Ascending aorta (tissue), 2 donors: ENCODE results near the gene PHB1. TPM values are rescaled to one million over a fixed set of nuclear protein-coding genes. Genes with fewer than 3 reads are reported as not detected.

ENCODE experiments used
- DNase-seq, 2 donors: peaks; one replicate each; pipeline ENCODE4 v3.0.0-alpha.2; 2019; ENCODE audit warnings: low spot score in 2 of 2
- H3K27ac ChIP-seq, 2 donors: fragments of 200-600 bp; sonication (generic); one replicate each; pipeline ENCODE4 v1.5.1; 2016 to 2017; ENCODE audit warnings: mild to moderate bottlenecking in 1 of 2
- H3K27me3 ChIP-seq: fragments of 200-600 bp; sonication (generic); one replicate; pipeline ENCODE4 v1.5.1; 2017
- H3K36me3 ChIP-seq, 2 donors: fragments of 200-600 bp; sonication (generic); one replicate each; pipeline ENCODE4 v1.5.1; 2016
- H3K4me1 ChIP-seq, 2 donors: fragments of 200-600 bp; sonication (generic); one replicate each; pipeline ENCODE4 v1.5.1; 2016 to 2017; ENCODE audit warnings: mild to moderate bottlenecking in 1 of 2
- H3K4me3 ChIP-seq, 2 donors: fragments of 200-600 bp; sonication (generic); one replicate each; pipeline ENCODE4 v1.5.1; 2016 to 2017; ENCODE audit warnings: mild to moderate bottlenecking in 1 of 2
- H3K9me3 ChIP-seq, 2 donors: fragments of 200-600 bp; sonication (generic); one replicate each; pipeline ENCODE4 v1.5.1; 2016
- intact Hi-C: fragments of 100-400 bp; cut with DNase I; formaldehyde crosslinking; loops from one replicate; pipeline ENCODE4 v1.15.1; 2023
- total RNA-seq: library from RNA; depleted of rRNA; stranded (reverse); fragments of >200 nt; gene quantifications from one replicate; pipeline ENCODE4 v1.1.0, GENCODE V29; 2016
- TF ChIP-seq, protein P1 (sequence below), 3 experiments: fragments of 200-600 bp in 2 of 3; fragments of 450-650 bp in 1 of 3; sonication (generic) in 2 of 3; IDR thresholded peaks; one replicate each; pipeline ENCODE4 v1.5.1; 2016 to 2019; ENCODE audit warnings: antibody characterized with exemption in 3 of 3, mild to moderate bottlenecking in 1 of 3, moderate library complexity in 1 of 3

PHB1 gene
- total RNA-seq, 1 donor from 2014 or later, result 79.6 TPM

DNA sequence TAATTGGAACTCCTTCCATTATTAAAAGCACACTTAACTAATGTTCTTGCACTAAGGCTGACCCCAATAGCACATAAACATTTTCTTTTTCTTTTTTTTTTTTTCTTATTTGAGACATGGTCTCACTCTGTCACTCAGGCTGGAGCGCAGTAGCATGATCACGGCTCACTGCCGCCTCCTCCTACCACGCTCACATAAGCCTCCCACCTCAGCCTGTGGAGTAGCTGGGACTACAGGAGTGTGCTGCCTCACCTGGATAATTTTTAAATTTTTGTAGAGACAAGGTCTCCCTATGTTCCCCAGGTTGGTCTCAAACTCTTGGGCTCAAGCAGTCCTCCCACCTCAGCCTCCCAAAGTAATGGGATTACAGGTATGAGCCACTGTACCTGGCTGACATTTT is 51.4 kb downstream of the PHB1 start:
- peak overlapping the region in 1 of 2 donors; percentile 86 for H3K27ac ChIP-seq
- H3K36me3 ChIP-seq, result no peaks in the 10 kb centered on the region
- H3K4me1 ChIP-seq, result peaks cover 3% of the 10 kb centered on the region in 2 donors

DNA sequence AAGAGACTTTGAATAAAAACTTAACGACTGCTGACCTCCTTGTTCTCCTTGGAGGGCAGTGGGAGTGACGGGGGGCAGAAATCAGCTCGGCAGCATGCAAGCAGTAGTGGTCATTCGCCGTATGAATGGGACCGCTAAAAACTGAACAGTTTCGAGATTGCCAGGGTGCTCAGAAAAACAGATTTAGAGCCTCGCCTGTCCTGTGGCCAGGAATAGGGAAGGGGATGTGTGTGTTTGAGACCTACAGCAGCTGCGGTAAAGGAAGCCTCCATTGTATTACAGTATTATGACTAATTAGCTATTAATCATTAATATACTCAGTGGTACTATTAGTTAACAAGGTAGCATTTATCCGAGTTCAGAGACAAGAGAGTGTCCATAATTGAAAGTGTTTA is 52.0 kb downstream of the PHB1 start:
- H3K9me3 ChIP-seq, result no peaks in the 10 kb centered on the region
- no peaks in the 10 kb centered on the region for H3K36me3 ChIP-seq
- H3K27me3 ChIP-seq, result no peaks in the 10 kb centered on the region
- TF ChIP-seq, protein P1, sequence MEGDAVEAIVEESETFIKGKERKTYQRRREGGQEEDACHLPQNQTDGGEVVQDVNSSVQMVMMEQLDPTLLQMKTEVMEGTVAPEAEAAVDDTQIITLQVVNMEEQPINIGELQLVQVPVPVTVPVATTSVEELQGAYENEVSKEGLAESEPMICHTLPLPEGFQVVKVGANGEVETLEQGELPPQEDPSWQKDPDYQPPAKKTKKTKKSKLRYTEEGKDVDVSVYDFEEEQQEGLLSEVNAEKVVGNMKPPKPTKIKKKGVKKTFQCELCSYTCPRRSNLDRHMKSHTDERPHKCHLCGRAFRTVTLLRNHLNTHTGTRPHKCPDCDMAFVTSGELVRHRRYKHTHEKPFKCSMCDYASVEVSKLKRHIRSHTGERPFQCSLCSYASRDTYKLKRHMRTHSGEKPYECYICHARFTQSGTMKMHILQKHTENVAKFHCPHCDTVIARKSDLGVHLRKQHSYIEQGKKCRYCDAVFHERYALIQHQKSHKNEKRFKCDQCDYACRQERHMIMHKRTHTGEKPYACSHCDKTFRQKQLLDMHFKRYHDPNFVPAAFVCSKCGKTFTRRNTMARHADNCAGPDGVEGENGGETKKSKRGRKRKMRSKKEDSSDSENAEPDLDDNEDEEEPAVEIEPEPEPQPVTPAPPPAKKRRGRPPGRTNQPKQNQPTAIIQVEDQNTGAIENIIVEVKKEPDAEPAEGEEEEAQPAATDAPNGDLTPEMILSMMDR (IDR thresholded peaks at IDR 0.05), result no peak
- DNase-seq, result no peak
- intact Hi-C loops, result loop anchor here (2.0 kb wide), 2 partner anchors 32 to 46 kb away; no protein-coding TSS in a partner anchor
- peak overlapping the region; percentile 77 to 100 for H3K4me3 ChIP-seq
- peaks cover 3% of the 10 kb centered on the region in 2 donors for H3K4me1 ChIP-seq
- peak overlapping the region; percentile 86 to 98 for H3K27ac ChIP-seq

More for the DNA sequence above, 51.4 kb downstream of the PHB1 start:
- DNase-seq, result peak in 1 of 2 donors; percentile 35
- no peaks in the 10 kb centered on the region for H3K27me3 ChIP-seq
- intact Hi-C loops, result loop anchor here (2.0 kb wide), 2 partner anchors 32 to 46 kb away; no protein-coding TSS in a partner anchor
- no peak overlapping the region for H3K4me3 ChIP-seq
- H3K9me3 ChIP-seq, result no peaks in the 10 kb centered on the region
- TF ChIP-seq, protein P1 (IDR thresholded peaks at IDR 0.05), result no peak

DNA sequence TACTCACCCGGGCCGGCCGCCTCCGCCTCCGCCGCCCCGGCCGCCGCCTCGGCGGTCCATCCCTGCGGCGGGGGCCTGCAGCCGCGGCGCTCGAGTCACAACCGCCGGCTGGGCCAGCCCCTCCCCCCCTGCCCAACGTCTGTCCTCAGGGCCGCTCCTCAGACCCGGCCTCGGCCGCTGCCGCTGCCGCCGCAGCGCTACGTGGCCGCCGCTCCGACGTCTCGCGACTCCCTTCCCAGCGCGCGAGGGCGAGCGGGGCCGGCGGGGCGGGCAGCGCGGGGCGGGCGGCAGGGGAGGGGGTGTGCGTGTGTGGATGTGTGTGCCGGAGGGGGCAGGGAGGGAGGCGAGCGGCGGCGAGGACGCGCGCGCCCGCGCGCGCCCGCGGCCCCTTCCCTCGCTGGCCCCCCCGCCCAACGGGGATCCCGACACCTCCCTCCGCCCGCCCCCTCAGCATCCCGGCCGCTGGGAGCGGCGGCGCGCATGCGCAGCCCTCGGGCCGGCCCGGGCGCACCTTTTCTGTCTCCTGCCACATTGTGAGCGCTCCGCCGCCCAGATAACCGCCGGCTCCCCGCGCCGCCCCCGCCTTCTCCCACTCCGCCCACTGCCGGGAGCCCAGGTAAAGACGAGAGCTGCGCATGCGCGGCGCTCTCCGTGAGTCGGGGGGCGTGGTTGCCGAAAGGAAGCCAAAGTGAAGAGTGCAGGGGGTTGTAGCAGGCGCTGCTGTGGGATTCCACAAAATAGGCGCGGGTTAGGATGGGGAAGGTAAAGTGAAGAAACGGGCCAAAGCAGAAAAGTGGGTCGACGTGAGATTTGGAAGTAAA is 52.6 kb downstream of the PHB1 start, which contains the start of gene ZNF652:
TSS of gene ZNF652 (minus strand) at position 349 of the 821 bp plus-strand sequence. CDS start 44,525 bp downstream, outside the sequence.
- Histone ChIP-seq H3K36me3 (no peaks in the 10 kb centered on the region), H3K4me1 (peaks cover 3% of the 10 kb centered on the region in 2 donors), H3K27ac (peak within 1 kb of the TSS; percentile 86 to 98), H3K9me3 (no peaks in the 10 kb centered on the region), H3K27me3 (no peaks in the 10 kb centered on the region), H3K4me3 (peak within 1 kb of the TSS; percentile 77 to 100)
- peak; percentile 69 to 92 for DNase-seq
- intact Hi-C loops, result loop anchor here (2.0 kb wide), 2 partner anchors 33 to 45 kb away; no protein-coding TSS in a partner anchor
- TF ChIP-seq, protein P1 (IDR thresholded peaks at IDR 0.05), result no peak

DNA sequence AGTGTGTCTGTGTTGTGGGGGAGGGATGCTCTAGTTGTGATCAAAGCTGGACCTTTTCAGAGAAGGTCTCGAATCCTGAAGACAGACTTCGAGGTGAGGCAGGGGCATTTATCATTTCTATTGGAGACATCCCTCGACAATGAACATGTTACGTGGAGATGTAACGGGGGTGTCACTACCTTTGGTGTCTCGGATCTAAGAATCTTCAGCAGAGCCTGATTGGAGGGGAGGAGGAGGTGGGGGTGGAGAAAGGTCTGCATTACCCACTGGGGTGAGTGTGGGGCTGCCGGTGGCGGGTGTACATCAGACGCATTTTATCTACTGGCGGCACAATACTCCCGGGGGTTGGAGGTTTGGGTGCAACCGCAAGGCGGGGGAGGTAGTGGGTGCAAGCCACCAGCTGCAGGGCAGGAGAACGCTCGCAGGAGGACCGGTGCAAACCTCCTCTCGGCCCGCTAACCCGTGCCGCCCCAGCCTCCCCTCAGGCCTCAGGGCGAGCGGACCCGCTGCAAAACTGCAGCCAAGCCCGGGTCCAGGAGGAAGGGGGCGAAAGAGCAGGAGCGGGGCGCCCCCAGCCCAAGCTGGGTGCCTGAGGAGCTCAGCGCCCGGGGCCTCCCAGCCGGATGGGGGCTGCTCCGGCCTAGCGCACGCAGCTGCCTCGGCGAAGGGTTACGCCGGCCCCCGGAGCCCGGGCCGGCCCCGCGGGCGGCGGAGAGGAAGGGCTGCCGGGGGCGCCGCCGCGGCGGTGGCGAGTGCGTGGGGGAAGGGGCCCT is 53.4 kb downstream of the PHB1 start:
- Histone ChIP-seq H3K27ac (peak overlapping the region; percentile 86 to 98), H3K4me3 (peak overlapping the region; percentile 77 to 100), H3K27me3 (no peaks in the 10 kb centered on the region), H3K4me1 (peaks cover 3% of the 10 kb centered on the region in 2 donors), H3K9me3 (no peaks in the 10 kb centered on the region), H3K36me3 (no peaks in the 10 kb centered on the region)
- TF ChIP-seq, protein P1 (IDR thresholded peaks at IDR 0.05), result no peak
- intact Hi-C loops, result no loop called here
- peak in 1 of 2 donors; percentile 74 for DNase-seq

DNA sequence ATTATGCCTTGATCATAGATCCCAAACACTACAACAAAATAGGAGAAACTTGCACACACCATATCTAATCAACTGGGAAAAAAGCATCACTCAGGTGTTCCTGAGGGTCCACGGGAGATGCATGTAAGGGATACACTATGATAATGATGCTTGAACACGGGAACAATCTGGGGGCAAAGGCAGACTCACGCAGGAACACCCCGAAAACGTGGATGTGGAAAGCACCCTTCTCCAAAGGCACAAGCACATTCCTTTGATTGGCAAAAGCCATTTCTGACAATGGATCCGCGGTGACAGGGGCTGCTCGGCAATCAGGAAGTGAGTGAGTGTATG is 53.9 kb downstream of the PHB1 start:
- Histone ChIP-seq H3K27ac (peak overlapping the region in 1 of 2 donors; percentile 98), H3K4me3 (peak overlapping the region; percentile 77 to 100), H3K36me3 (no peaks in the 10 kb centered on the region), H3K4me1 (peaks cover 3% of the 10 kb centered on the region in 2 donors), H3K27me3 (no peaks in the 10 kb centered on the region), H3K9me3 (no peaks in the 10 kb centered on the region)
- intact Hi-C loops, result no loop called here
- peak in 1 of 2 donors; percentile 62 for DNase-seq
- TF ChIP-seq, protein P1 (IDR thresholded peaks at IDR 0.05), result no peak
